ENCODE results near the gene CAND2. TPM values are rescaled to one million over a fixed set of nuclear protein-coding genes. Genes with fewer than 3 reads are reported as not detected.

CAND2 gene
- polyA plus RNA-seq, 1 donor from 2014 or later: 17.3 TPM

DNA sequence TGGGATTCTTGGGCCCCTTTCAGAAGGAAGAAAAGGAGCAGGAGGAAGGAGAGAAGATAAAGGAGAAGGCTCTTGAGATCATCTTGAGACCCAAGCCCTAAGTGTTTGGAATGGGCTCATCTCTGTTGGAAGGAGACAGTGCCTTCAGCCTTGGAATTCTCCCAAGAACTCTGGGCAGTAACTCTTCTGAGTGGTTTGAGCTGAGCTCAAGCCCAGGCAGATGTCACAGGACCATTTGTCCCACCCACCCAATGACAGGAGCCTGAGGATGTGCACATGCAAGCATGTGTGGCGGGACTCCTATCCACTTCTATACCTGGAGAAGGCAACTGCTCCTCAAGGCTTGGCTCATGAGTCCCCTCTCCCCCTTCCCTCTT lies 22.8 kb upstream of the CAND2 start:
- H3K27ac ChIP-seq (ENCODE audit: low read length): no peak overlapping the region
- no peak overlapping the region for H3K9ac ChIP-seq (ENCODE audit: low read length)
- no peaks in the 10 kb centered on the region for H3K27me3 ChIP-seq (ENCODE audit: insufficient read depth, low read depth, low read length)
- no peaks in the 10 kb centered on the region for H3K9me3 ChIP-seq (ENCODE audit: low read length)
- no peaks in the 10 kb centered on the region for H3K79me2 ChIP-seq (replicated peaks; ENCODE audit: insufficient read depth, low read length)
- no peak overlapping the region for H2AFZ ChIP-seq (ENCODE audit: low read depth, low read length)
- no peak for TF ChIP-seq RAD21 (conservative IDR thresholded peaks at IDR 0.05)
- TF ChIP-seq POLR2AphosphoS5 (IDR thresholded peaks at IDR 0.05): no peak
- no peak for TF ChIP-seq CTCF (IDR thresholded peaks at IDR 0.05; ENCODE audit: poor library complexity, severe bottlenecking)
- H3F3A ChIP-seq (ENCODE audit: insufficient read depth, low read length, poor library complexity, severe bottlenecking): no peaks in the 10 kb centered on the region
- H4K20me1 ChIP-seq (ENCODE audit: insufficient read depth): no peaks in the 10 kb centered on the region
- no peak overlapping the region for H3K4me2 ChIP-seq (ENCODE audit: low read length)
- H3K9me2 ChIP-seq (ENCODE audit: insufficient read depth, low read length): no peaks in the 10 kb centered on the region
- no peaks in the 10 kb centered on the region for H3K36me3 ChIP-seq (ENCODE audit: insufficient read depth, low read length)
- H3K4me3 ChIP-seq (ENCODE audit: low read length): no peak overlapping the region

- Histone ChIP-seq H4K20me1 (ENCODE audit: insufficient read depth) (no peaks in the 10 kb centered on the region), H3K27ac (ENCODE audit: low read length) (no peak overlapping the region), H3K4me3 (ENCODE audit: low read length) (no peak overlapping the region), H3K9me3 (ENCODE audit: low read length) (no peaks in the 10 kb centered on the region), H3K36me3 (ENCODE audit: insufficient read depth, low read length) (no peaks in the 10 kb centered on the region), H2AFZ (ENCODE audit: low read depth, low read length) (no peak overlapping the region), H3K79me2 (replicated peaks; ENCODE audit: insufficient read depth, low read length) (no peaks in the 10 kb centered on the region), H3K27me3 (ENCODE audit: insufficient read depth, low read depth, low read length) (no peaks in the 10 kb centered on the region), H3F3A (ENCODE audit: insufficient read depth, low read length, poor library complexity, severe bottlenecking) (no peaks in the 10 kb centered on the region), H3K9ac (ENCODE audit: low read length) (no peak overlapping the region), H3K4me2 (ENCODE audit: low read length) (no peak overlapping the region), H3K9me2 (ENCODE audit: insufficient read depth, low read length) (no peaks in the 10 kb centered on the region)
- TF ChIP-seq POLR2AphosphoS5 (IDR thresholded peaks at IDR 0.05) (no peak), SMC3 (conservative IDR thresholded peaks at IDR 0.05; ENCODE audit: poor library complexity) (no peak), RAD21 (conservative IDR thresholded peaks at IDR 0.05) (no peak), MXI1 (conservative IDR thresholded peaks at IDR 0.05; ENCODE audit: poor library complexity, severe bottlenecking) (no peak), EZH2 (IDR thresholded peaks at IDR 0.05; ENCODE audit: borderline replicate concordance, insufficient read depth, low read length, poor library complexity, severe bottlenecking) (no peak), CTCF (IDR thresholded peaks at IDR 0.05; ENCODE audit: poor library complexity, severe bottlenecking) (no peak), TAF1 (IDR thresholded peaks at IDR 0.05; ENCODE audit: low read depth) (no peak), EP300 (conservative IDR thresholded peaks at IDR 0.05; ENCODE audit: poor library complexity, severe bottlenecking) (no peak)
- TF ChIP-seq, protein P1, sequence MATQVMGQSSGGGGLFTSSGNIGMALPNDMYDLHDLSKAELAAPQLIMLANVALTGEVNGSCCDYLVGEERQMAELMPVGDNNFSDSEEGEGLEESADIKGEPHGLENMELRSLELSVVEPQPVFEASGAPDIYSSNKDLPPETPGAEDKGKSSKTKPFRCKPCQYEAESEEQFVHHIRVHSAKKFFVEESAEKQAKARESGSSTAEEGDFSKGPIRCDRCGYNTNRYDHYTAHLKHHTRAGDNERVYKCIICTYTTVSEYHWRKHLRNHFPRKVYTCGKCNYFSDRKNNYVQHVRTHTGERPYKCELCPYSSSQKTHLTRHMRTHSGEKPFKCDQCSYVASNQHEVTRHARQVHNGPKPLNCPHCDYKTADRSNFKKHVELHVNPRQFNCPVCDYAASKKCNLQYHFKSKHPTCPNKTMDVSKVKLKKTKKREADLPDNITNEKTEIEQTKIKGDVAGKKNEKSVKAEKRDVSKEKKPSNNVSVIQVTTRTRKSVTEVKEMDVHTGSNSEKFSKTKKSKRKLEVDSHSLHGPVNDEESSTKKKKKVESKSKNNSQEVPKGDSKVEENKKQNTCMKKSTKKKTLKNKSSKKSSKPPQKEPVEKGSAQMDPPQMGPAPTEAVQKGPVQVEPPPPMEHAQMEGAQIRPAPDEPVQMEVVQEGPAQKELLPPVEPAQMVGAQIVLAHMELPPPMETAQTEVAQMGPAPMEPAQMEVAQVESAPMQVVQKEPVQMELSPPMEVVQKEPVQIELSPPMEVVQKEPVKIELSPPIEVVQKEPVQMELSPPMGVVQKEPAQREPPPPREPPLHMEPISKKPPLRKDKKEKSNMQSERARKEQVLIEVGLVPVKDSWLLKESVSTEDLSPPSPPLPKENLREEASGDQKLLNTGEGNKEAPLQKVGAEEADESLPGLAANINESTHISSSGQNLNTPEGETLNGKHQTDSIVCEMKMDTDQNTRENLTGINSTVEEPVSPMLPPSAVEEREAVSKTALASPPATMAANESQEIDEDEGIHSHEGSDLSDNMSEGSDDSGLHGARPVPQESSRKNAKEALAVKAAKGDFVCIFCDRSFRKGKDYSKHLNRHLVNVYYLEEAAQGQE (IDR thresholded peaks at IDR 0.05; ENCODE audit: borderline replicate concordance): no peak
These were observed 21.9 kb upstream of the CAND2 start for GRCh38 chr3:12774619-12775018.

Measured in neural cell (in vitro differentiated cells).